ENCODE measurements around the gene KCNIP3.

KCNIP3 gene

GRCh38 chr2:95275151-95275515 lies 22.0 kb upstream of the KCNIP3 start:
- DNase-seq = no peak

DNA sequence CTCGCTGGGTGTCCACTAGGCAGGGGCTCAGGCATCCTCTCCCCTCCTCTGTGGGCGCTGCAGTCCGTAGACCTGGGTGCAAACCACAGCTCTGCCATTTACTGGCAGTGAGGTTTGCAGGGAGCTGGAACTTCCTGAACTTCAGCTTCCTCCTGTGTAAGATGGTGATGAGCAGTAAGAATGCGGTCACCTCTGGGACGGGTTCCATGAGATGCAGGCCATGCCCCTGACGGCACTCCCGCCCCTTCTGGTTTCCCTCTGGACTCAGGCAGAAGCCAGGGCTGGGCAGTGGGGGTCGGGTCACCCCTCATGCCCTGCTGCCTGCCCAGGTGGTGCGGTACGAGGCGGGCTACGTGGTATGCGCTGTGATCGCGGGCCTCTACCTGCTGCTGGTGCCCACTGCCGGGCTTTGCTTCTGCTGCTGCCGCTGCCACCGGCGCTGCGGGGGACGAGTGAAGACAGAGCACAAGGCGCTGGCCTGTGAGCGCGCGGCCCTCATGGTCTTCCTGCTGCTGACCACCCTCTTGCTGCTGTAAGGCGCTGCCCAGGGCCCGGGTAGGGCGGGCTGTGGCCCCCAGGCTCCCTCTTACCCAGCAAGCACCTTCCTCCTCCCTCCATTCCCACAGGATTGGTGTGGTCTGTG lies 21.4 kb upstream of the KCNIP3 start:
- DNase-seq = no peak

GRCh38 chr2:95276244-95276887 lies 20.8 kb upstream of the KCNIP3 start:
- DNase-seq = no peak

DNA sequence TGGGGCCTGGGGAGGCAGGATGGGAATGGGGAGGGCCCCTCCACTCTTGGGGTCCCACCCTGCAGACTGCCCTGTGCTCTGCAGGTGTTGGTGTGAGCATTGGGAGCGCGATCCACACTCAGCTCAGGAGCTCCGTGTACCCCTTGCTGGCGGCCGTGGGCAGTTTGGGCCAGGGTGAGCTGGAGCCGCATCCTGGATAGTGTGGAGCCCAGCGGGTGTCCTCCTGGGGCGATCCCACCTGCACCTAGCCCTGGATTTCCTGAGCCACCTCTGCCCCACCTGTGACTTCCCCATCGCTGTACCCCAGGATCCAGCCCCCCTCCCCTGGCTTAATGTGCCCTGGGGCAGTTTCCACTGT lies 20.3 kb upstream of the KCNIP3 start:
- DNase-seq = no peak

- no peak for DNase-seq
These were observed 19.8 kb upstream of the KCNIP3 start for GRCh38 chr2:95277246-95277906.

- no peak for DNase-seq
These were observed 19.1 kb upstream of the KCNIP3 start for GRCh38 chr2:95278051-95278471.

DNA sequence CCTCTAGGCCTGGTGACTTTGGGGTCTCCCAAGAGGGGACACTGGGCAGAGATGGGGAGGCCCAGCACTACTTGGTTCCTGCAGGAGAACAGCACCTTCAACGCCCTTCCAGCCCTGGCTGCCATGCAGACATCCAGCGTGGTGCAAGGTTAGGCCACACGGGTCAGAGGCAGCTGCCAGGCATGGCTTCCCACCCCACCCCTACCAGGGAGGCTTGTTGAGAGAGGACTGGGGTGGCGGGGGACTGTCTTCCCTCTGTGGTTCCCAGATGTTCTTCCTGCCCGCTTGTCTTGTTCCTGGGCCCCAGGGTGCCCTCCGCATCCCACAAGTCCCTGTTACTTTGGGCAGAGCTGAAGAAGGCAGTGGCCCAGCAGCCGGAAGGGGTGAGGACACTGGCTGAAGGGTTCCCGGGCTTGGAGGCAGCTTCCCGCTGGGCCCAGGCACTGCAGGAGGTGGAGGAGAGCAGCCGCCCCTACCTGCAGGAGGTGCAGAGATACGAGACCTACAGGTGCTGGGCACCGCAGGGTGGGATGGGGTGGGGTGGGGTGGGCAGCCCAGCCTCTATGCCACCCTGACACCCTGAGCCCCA lies 18.4 kb upstream of the KCNIP3 start:
- DNase-seq = no peak

GRCh38 chr2:95279435-95280035 lies 17.6 kb upstream of the KCNIP3 start:
- DNase-seq = no peak

- DNase-seq = no peak
These were observed 16.1 kb upstream of the KCNIP3 start for GRCh38 chr2:95281071-95281470.

DNA sequence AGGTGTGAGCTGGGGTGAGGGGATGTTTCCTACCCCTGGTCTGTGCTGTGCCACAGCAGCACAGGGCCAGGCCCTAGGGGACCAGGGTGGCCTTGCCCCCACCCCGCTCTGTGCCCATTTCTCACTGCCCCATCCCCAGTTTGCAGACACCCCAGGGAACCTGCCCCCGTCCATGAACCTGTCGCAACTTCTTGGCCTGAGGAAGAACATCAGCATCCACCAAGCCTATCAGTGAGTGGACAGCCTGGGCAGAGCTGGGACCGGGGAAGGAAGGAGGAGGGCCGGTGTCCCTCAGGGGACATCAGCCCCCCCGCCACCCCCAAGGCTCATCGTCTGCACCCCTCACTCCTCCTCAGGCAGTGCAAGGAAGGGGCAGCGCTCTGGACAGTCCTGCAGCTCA lies 15.4 kb upstream of the KCNIP3 start:
- DNase-seq = no peak

DNA sequence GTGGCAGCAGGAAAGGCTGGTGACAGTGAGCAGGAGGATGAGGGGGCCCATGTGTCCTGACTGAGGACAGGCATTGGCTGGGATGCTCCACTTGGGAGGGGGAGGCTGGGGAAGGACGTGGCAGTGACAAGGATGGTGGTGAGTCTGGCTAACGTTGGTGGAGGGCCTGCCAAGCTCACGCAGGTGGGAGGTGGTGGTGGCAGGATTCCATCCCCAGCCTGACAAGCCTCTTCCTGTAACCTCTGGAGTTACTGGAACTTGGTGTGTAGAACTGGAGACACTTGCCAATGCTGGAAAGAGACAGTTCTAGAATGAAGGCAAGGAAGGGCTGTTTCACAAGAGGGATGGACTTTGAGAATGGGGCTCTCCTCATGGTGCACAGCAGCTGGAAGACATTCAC lies 14.7 kb upstream of the KCNIP3 start:
- no peak for DNase-seq

DNA sequence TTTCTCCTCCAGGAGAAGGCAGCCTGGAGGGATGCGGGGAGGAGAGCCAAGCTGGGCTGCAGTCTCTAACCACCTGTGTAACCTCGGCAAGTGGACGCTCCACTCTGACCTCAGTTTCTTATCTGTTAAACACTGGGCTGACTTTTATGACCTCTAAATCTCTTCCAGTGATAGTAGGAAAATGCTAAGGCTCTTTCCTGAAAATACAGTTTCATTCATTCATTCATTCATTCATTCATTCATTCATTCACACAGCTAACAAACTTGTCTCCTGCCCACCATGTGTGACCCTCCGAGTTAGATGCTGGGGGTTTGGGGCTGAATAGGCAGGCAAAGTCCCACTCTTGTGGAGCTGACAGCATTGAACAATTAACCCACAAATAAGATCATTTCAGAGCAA lies 13.6 kb upstream of the KCNIP3 start:
- no peak for DNase-seq

DNA sequence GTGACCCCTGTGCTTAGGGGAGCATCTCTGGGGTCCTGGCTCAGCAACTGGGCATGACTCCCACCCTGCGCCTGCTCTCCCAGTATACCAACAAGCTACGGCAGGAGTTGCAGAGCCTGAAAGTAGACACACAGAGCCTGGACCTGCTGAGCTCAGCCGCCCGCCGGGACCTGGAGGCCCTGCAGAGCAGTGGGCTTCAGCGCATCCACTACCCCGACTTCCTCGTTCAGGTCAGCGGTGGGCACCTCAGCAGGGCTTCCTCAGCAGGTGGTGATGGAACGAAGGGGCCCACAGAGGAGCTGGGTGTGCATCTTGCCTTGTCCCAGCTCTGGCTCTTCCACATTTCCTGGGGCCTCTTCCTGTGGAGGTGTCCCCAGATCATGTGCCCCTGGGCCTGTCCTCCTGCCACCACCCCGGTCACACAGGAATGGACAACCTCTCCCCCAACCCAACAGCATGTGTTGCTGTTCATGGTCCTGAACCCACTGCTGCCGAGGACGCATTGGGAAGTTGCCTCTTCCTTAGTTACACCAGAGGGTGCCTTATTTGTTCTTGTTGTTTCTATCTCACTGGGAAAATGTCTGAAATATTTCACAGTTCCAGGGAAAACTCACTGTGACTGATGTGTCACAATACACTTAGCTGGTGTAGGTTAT lies 12.1 kb upstream of the KCNIP3 start:
- no peak for DNase-seq

- DNase-seq = no peak
These were observed 11.6 kb upstream of the KCNIP3 start for GRCh38 chr2:95285542-95285932.

GRCh38 chr2:95287336-95287735 lies 9.8 kb upstream of the KCNIP3 start:
- peak in 1 of 2 experiments; percentile 8 for DNase-seq

DNA sequence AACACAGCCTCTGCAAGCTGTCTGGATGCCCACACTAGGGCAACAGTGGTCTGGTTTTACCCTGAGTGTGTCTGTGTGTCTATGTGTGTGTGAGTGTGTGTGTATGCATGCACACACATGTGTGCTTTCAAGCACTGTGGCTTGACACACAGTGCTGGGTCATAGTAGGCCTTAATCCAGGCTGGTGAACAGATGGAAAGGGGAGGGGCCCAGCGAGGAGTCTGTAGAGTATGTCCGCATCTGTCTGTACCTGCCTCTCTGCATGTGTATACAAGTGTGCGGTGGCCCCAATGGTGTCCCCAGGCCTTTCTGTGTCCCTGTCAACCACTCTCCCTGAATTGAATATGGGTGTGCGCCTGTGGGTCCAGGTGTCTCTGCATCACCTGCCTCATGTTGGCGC lies 9.3 kb upstream of the KCNIP3 start:
- DNase-seq = peak; percentile 47 to 78

DNA sequence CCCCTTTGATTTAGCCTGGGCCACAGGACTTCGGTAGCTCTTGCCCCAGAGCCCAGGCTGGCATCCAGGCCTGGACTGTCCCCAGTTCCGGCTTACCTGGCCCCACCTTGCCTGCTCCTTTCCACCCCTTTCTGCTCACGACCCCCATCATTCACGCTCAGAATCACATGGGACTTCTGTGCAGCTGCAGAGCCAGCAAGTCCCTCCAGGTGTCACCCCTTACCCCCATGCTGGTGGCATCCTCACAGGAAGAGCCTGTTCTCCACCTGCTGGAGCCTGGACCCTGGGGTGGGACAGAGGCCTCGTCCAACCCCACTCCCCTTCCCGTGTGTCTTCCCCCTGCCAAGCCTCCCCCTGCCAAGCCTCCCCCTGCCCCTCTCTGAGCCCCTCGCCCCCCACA lies 7.9 kb upstream of the KCNIP3 start:
- DNase-seq = peak in 1 of 2 experiments; percentile 5

DNA sequence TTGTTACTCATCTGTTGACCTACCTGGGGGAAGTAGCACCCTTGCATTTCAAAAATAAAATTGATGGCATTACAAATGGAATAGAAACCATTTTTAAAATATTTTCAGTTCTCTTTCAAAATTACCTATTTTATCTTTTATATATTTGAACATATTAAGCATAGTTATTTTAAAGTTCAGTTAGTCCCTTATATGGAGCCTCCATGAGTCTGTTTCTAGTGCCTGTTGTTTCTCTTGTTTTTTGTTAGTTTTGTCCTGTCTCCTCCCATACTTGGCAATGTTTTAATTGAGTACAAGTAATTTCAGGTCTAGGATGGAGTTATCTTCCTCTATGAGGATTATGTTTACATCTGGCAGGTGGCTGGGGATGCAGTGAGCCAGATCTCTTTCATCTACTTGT lies 5.9 kb upstream of the KCNIP3 start:
- peak in 1 of 2 experiments; percentile 63 for DNase-seq

GRCh38 chr2:95292623-95293260 lies 4.4 kb upstream of the KCNIP3 start:
- peak in 1 of 2 experiments; percentile 14 for DNase-seq

DNA sequence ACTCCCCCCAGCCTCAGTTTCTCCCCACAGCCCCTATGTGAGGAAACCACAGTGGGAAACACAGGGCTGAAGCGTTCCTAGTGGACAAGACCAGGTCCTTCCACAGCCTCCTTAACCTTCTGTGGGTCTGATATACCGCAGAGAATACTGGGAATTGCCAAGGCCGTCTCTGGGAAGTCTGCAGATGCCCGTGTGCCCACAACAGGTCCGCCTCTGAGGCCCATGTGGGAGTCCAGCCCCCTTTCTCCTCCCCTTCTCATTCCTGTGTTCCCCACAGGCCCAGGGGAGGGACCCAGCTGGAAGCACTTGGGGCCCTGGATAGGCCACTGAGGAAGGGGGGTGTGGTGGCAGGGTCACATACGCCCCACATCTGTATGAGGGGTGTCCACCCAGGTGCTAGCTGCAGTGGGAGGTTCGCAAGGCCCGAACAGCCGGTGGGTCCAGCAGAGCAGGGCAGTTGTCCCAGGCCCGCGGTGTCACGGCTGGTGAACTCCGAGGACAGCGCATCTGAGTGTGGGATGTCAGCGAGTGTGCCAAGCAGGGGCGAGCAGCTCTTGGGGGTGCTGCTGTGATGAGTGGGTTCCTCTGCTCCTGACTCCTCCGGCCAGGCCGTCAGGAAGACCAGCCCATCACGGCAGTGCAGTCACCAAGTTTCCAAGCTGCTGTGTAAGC lies 2.4 kb upstream of the KCNIP3 start:
- DNase-seq = no peak

GRCh38 chr2:95295376-95295775 lies 1.8 kb upstream of the KCNIP3 start:
- DNase-seq = no peak

- DNase-seq = peak in 1 of 2 experiments; percentile 9
These were observed 1.1 kb upstream of the KCNIP3 start for GRCh38 chr2:95296011-95296410.

Measured in NCI-H524 (cell line).